Endothelial cell of umbilical vein (primary cell): ENCODE measurements around the gene CEACAM3. TPM values are rescaled to one million over a fixed set of nuclear protein-coding genes. Genes with fewer than 3 reads are reported as not detected.
"Not testable (repeated sequence)": the region's sequence is repeated elsewhere in the genome, so short reads cannot be mapped to it uniquely, and the experiment has no call there.

ENCODE experiments used
- BruUV-seq: library from RNA; stranded (reverse); fragments of 400-500 nt; replicated peaks from 2 replicates; lab custom pipeline; 2021; lab: Mats Ljungman, UMichigan
- CTCF ChIA-PET: fragments of 300-600, 350-600 bp; sonication (Branson Sonifier 250); formaldehyde crosslinking; loops from one replicate; lab custom pipeline; 2021; ENCODE audit warnings: antibody characterized with exemption, inconsistent platforms; lab: Charles Lee
- POLR2A ChIA-PET: fragments of 300-600, 350-600 bp; sonication (Branson Sonifier 250); formaldehyde crosslinking; loops from one replicate; lab custom pipeline; 2021; ENCODE audit warnings: antibody characterized with exemption, inconsistent platforms; lab: Charles Lee
- DNase-seq: peaks from one replicate; pipeline ENCODE4 v3.0.0-alpha.2; 2011; ENCODE audit warnings: low read depth, low spot score
- FAIRE-seq: peaks from 2 replicates; lab custom pipeline; 2011; peaks lifted over from hg19 to GRCh38; lab: Jason Lieb, UNC
- H2AFZ ChIP-seq: 2 replicates; pipeline ENCODE4 v1.6.0; 2012; ENCODE audit warnings: low read depth, low read length, control low read depth, inconsistent platforms
- H3K27ac ChIP-seq: 2 replicates; pipeline ENCODE4 v1.5.1; 2011; ENCODE audit warnings: low read depth, mild to moderate bottlenecking, control low read depth, low read length, moderate library complexity; ENCODE audit not compliant: insufficient read depth
- H3K27me3 ChIP-seq, 2 experiments: 2 replicates each; pipeline versions ENCODE4 v1.6.0 to v1.6.1; 2011; ENCODE audit warnings: low read length in 2 of 2, mixed read lengths in 1 of 2; ENCODE audit not compliant: control insufficient read depth in 2 of 2, insufficient read depth in 2 of 2
- H3K36me3 ChIP-seq, 2 experiments: 2 replicates in 1 of 2; 3 replicates in 1 of 2; pipeline ENCODE4 v1.5.1; 2011; ENCODE audit warnings: low read length in 2 of 2, mild to moderate bottlenecking in 1 of 2, moderate library complexity in 1 of 2; ENCODE audit not compliant: control insufficient read depth in 2 of 2, insufficient read depth in 2 of 2; ENCODE audit errors: extremely low read depth in 1 of 2
- H3K4me1 ChIP-seq: 3 replicates; pipeline ENCODE4 v1.5.1; 2011; ENCODE audit warnings: mild to moderate bottlenecking, low read length; ENCODE audit not compliant: control insufficient read depth, insufficient read depth; ENCODE audit errors: extremely low read depth
- H3K4me2 ChIP-seq: 2 replicates; pipeline ENCODE4 v1.6.1; 2011; ENCODE audit warnings: low read length, control low read depth, mixed read lengths; ENCODE audit not compliant: insufficient read depth
- H3K4me3 ChIP-seq, 3 experiments: fragments of 200-600 bp in 1 of 3; sonication (generic), shearing (Covaris generic) in 1 of 3; replicated peaks in 1 of 3; 2 replicates each; pipeline ENCODE4 v1.5.1; 2011 to 2016; ENCODE audit warnings: control low read depth in 3 of 3, low read length in 3 of 3, mild to moderate bottlenecking in 2 of 3, inconsistent platforms in 1 of 3, low read depth in 1 of 3, moderate library complexity in 1 of 3; ENCODE audit not compliant: insufficient read depth in 1 of 3
- H3K79me2 ChIP-seq: 2 replicates; pipeline ENCODE4 v1.6.0; 2012; ENCODE audit warnings: low read length, inconsistent platforms; ENCODE audit not compliant: control insufficient read depth, insufficient read depth
- H3K9ac ChIP-seq: replicated peaks from 2 replicates; pipeline ENCODE3; 2011; ENCODE audit warnings: low read length, control low read depth; ENCODE audit not compliant: insufficient read depth; ENCODE audit errors: extremely low read depth
- H3K9me1 ChIP-seq: replicated peaks from 3 replicates; pipeline ENCODE4 v1.6.0; 2011; ENCODE audit warnings: mild to moderate bottlenecking, low read length; ENCODE audit not compliant: control insufficient read depth, insufficient read depth; ENCODE audit errors: extremely low read depth
- H3K9me3 ChIP-seq: replicated peaks from 2 replicates; pipeline ENCODE4 v1.5.1; 2012; ENCODE audit warnings: low read length, inconsistent platforms; ENCODE audit not compliant: control insufficient read depth, insufficient read depth
- H4K20me1 ChIP-seq: replicated peaks from 2 replicates; pipeline ENCODE3; 2011; ENCODE audit warnings: mild to moderate bottlenecking, low read length; ENCODE audit not compliant: control insufficient read depth, insufficient read depth; ENCODE audit errors: extremely low read depth
- EZH2 ChIP-seq: IDR thresholded peaks from 2 replicates; pipeline ENCODE4 v1.6.1; 2012; ENCODE audit warnings: borderline replicate concordance, low read depth, mild to moderate bottlenecking, moderate library complexity, low read length, inconsistent platforms; ENCODE audit not compliant: severe bottlenecking
- FOS ChIP-seq: IDR thresholded peaks from 2 replicates; pipeline ENCODE4 v1.6.1; 2011; ENCODE audit warnings: mild to moderate bottlenecking, low read length, moderate library complexity, borderline replicate concordance; ENCODE audit not compliant: insufficient read depth
- GATA2 ChIP-seq: IDR thresholded peaks from 2 replicates; pipeline ENCODE4 v1.7.0; 2011; ENCODE audit warnings: low read depth, mild to moderate bottlenecking, moderate library complexity, mixed read lengths, low read length; ENCODE audit not compliant: insufficient read length, insufficient read depth
- JUN ChIP-seq: IDR thresholded peaks from 2 replicates; pipeline ENCODE4 v1.6.1; 2011; ENCODE audit warnings: borderline replicate concordance, low read depth; ENCODE audit not compliant: insufficient read length, insufficient read depth
- MYC ChIP-seq: IDR thresholded peaks from one replicate; pipeline ENCODE4 v1.6.1; 2011; ENCODE audit warnings: mild to moderate bottlenecking, low read depth, low read length
- POLR2A ChIP-seq: IDR thresholded peaks from 2 replicates; pipeline ENCODE4 v1.6.1; 2012; ENCODE audit warnings: low read depth, mild to moderate bottlenecking, control low read depth, low read length
- POLR2AphosphoS5 ChIP-seq: IDR thresholded peaks from 2 replicates; pipeline ENCODE4 v1.6.1; 2012; ENCODE audit warnings: low read depth, mild to moderate bottlenecking, control low read depth, low read length, moderate library complexity; ENCODE audit not compliant: insufficient read depth
- dilution Hi-C: fragments of 300-500 bp; cut with MboI; formaldehyde crosslinking; loops from one replicate; pipeline ENCODE4 v1.15.0; 2019; ENCODE audit warnings: low sequenced_read_pairs; ENCODE audit not compliant: extremely low pct_ligation_motif_present
- intact Hi-C: fragments of 100-400 bp; cut with micrococcal nuclease; formaldehyde crosslinking; loops from one replicate; pipeline ENCODE4 v1.10.0; 2022
- polyA plus RNA-seq, 4 experiments: library from polyadenylated mRNA; depleted of rRNA in 3 of 4; stranded (reverse) in 3 of 4; unstranded in 1 of 4; fragments of >200 nt; gene quantifications; 2 replicates each; pipeline versions ENCODE4 v1.2.1 to v1.2.3, GENCODE V29; 2011 to 2012; ENCODE audit warnings: missing spikeins in 1 of 4
- total RNA-seq: library from RNA; stranded (reverse); gene quantifications from 2 replicates; pipeline ENCODE4 v1.2.3, GENCODE V29; 2021
- TF ChIP-seq, protein P1 (sequence below), 2 donors: IDR thresholded peaks; 1 replicate in 1 of 2; 2 replicates in 1 of 2; pipeline ENCODE4 v1.5.1; 2011; ENCODE audit warnings: low read length in 2 of 2, mild to moderate bottlenecking in 2 of 2, moderate library complexity in 2 of 2, control low read depth in 1 of 2, inconsistent platforms in 1 of 2, low read depth in 1 of 2; ENCODE audit not compliant: insufficient read depth in 1 of 2; ENCODE audit errors: extremely low read depth in 1 of 2

Gene CEACAM3
- total and polyA plus RNA-seq, 2 donors (not counting 3 experiments of a cell fraction or from before 2014, with no cell fraction given) = not detected

DNA sequence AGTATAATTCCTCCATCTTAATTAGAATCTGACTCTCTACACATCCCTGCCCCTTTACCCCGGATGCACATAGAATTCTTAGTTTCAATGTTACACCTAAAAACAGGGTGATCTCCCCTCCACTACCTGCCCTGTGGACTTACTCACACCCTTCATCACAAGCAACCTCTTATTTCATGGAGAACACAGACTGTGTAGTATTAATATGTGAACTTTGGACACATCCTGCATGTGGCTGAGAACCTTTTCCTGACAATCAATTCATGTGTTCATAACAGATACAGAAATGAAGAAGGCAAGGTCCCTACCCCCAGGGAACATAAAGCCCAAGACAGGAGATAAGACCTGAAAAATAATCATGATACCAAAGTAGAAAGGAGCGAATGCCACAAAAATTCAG, 29.3 kb upstream of the CEACAM3 start:
- TF ChIP-seq GATA2 (no peak), MYC (no peak), POLR2A (no peak), FOS (no peak), EZH2 (no peak), POLR2AphosphoS5 (no peak), JUN (no peak)
- TF ChIP-seq, protein P1, sequence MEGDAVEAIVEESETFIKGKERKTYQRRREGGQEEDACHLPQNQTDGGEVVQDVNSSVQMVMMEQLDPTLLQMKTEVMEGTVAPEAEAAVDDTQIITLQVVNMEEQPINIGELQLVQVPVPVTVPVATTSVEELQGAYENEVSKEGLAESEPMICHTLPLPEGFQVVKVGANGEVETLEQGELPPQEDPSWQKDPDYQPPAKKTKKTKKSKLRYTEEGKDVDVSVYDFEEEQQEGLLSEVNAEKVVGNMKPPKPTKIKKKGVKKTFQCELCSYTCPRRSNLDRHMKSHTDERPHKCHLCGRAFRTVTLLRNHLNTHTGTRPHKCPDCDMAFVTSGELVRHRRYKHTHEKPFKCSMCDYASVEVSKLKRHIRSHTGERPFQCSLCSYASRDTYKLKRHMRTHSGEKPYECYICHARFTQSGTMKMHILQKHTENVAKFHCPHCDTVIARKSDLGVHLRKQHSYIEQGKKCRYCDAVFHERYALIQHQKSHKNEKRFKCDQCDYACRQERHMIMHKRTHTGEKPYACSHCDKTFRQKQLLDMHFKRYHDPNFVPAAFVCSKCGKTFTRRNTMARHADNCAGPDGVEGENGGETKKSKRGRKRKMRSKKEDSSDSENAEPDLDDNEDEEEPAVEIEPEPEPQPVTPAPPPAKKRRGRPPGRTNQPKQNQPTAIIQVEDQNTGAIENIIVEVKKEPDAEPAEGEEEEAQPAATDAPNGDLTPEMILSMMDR (IDR thresholded peaks at IDR 0.05; ENCODE audit: extremely low read depth in 1 of 2, insufficient read depth in 1 of 2, low read depth in 1 of 2, low read length in 2 of 2) = no peak
- no peak overlapping the region for H3K4me3 ChIP-seq
- H3K79me2 ChIP-seq = no peaks in the 10 kb centered on the region
- no peaks in the 10 kb centered on the region for H3K9me1 ChIP-seq
- no peak overlapping the region for H2AFZ ChIP-seq
- no peak for DNase-seq
- H3K27ac ChIP-seq = no peak overlapping the region
- ChIA-PET CTCF (interaction anchor here (0.8 kb wide), 1 partner anchor 13 kb away, joined by 3 read pairs; no protein-coding TSS in a partner anchor), POLR2A (no interaction called here)
- H3K9me3 ChIP-seq = no peaks in the 10 kb centered on the region
- no TSS peak for BruUV-seq
- H3K4me1 ChIP-seq = no peaks in the 10 kb centered on the region
- no peaks in the 10 kb centered on the region for H4K20me1 ChIP-seq
- H3K4me2 ChIP-seq = no peak overlapping the region
- FAIRE-seq = no peak
- H3K27me3 ChIP-seq = peaks cover 0 to 2% of the 10 kb centered on the region in 2 experiments
- dilution Hi-C loops = no loop called here
- intact Hi-C loops = no loop called here
- no peaks in the 10 kb centered on the region for H3K36me3 ChIP-seq
- H3K9ac ChIP-seq = no peak overlapping the region

- H4K20me1 ChIP-seq, DNase-seq, BruUV-seq, H3K4me1 ChIP-seq, H3K27me3 ChIP-seq, H3K9me3 ChIP-seq, POLR2A ChIA-PET, H3K27ac ChIP-seq, H3K9ac ChIP-seq, H3K9me1 ChIP-seq, H3K4me3 ChIP-seq, H3K4me2 ChIP-seq, dilution Hi-C loops, intact Hi-C loops, H3K36me3 ChIP-seq, H3K79me2 ChIP-seq, FAIRE-seq, H2AFZ ChIP-seq: not testable (repeated sequence)
- CTCF ChIA-PET = interaction anchor here (0.8 kb wide), 1 partner anchor 14 kb away, joined by 3 read pairs; no protein-coding TSS in a partner anchor
Observed at GRCh38 chr19:41768105-41768504, 28.3 kb upstream of the CEACAM3 start.
